Measurements from ENCODE around the gene RAET1G. TPM values are rescaled to one million over a fixed set of nuclear protein-coding genes. Genes with fewer than 3 reads are reported as not detected.
A peak's percentile ranks its signal among the peaks of the same experiment; 100 is the strongest.
"Not testable (repeated sequence)": the region's sequence is repeated elsewhere in the genome, so short reads cannot be mapped to it uniquely, and the experiment has no call there.

The RAET1G gene
- polyA plus RNA-seq, 1 experiment: 3.0 TPM

- no peak overlapping the region for H3K27ac ChIP-seq (ENCODE audit: low read depth, low read length)
Measured at GRCh38 chr6:149962461-149963211, 39.7 kb upstream of the RAET1G start.

GRCh38 chr6:149961728-149962425 lies 39.0 kb upstream of the RAET1G start:
- ChIA-PET CTCF (interaction anchor here (0.7 kb wide), 2 partner anchors 10 to 111 kb away, joined by 3 read pairs; no protein-coding TSS in a partner anchor), POLR2A (no interaction called here)
- 0 out of 2 replicates have a peak, but pooled peaks have one; percentile 15 for TF ChIP-seq CTCF (IDR thresholded peaks at IDR 0.05; ENCODE audit: low read depth, low read length)
- no peak for DNase-seq (ENCODE audit: low read depth, low spot score)
- Histone ChIP-seq H3K27ac (ENCODE audit: low read depth, low read length) (no peak overlapping the region), H3K27me3 (ENCODE audit: control insufficient read depth, insufficient read depth, low read length) (peaks cover 36% of the 10 kb centered on the region), H3K4me3 (ENCODE audit: low read depth, low read length) (no peak overlapping the region), H3K9me3 (ENCODE audit: control insufficient read depth, insufficient read depth, low read length) (no peaks in the 10 kb centered on the region; the same call in 1 of the 2 replicates)

More at GRCh38 chr6:149962461-149963211, 39.7 kb upstream of the RAET1G start:
- Histone ChIP-seq H3K27me3 (ENCODE audit: control insufficient read depth, insufficient read depth, low read length) (peaks cover 39% of the 10 kb centered on the region), H3K9me3 (ENCODE audit: control insufficient read depth, insufficient read depth, low read length) (no peaks in the 10 kb centered on the region; the same call in 1 of the 2 replicates), H3K4me3 (ENCODE audit: low read depth, low read length) (peak overlapping the region; percentile 64; the same call in 1 of the 2 replicates)
- ChIA-PET CTCF (no interaction called here), POLR2A (no interaction called here)
- no peak for DNase-seq (ENCODE audit: low read depth, low spot score)
- TF ChIP-seq CTCF (IDR thresholded peaks at IDR 0.05; ENCODE audit: low read depth, low read length): no peak

GRCh38 chr6:149960488-149960887 lies 37.6 kb upstream of the RAET1G start:
- Histone ChIP-seq H3K9me3 (ENCODE audit: control insufficient read depth, insufficient read depth, low read length) (no peaks in the 10 kb centered on the region; the same call in 1 of the 2 replicates), H3K27ac (ENCODE audit: low read depth, low read length) (no peak overlapping the region), H3K27me3 (ENCODE audit: control insufficient read depth, insufficient read depth, low read length) (peaks cover 42% of the 10 kb centered on the region), H3K4me3 (ENCODE audit: low read depth, low read length) (no peak overlapping the region)
- no peak for TF ChIP-seq CTCF (IDR thresholded peaks at IDR 0.05; ENCODE audit: low read depth, low read length)
- no peak for DNase-seq (ENCODE audit: low read depth, low spot score)
- ChIA-PET POLR2A (no interaction called here), CTCF (interaction anchor here (1.5 kb wide), 1 partner anchor 56 kb away, joined by 3 read pairs; no protein-coding TSS in a partner anchor)

- CTCF ChIA-PET: interaction anchor here (1.5 kb wide), 1 partner anchor 57 kb away, joined by 3 read pairs; no protein-coding TSS in a partner anchor
- H3K27ac ChIP-seq (ENCODE audit: low read depth, low read length); POLR2A ChIA-PET; DNase-seq (ENCODE audit: low read depth, low spot score); H3K9me3 ChIP-seq (ENCODE audit: control insufficient read depth, insufficient read depth, low read length); H3K4me3 ChIP-seq (ENCODE audit: low read depth, low read length): not testable (repeated sequence)
- H3K27me3 ChIP-seq (ENCODE audit: control insufficient read depth, insufficient read depth, low read length): peaks cover 40% of the 10 kb centered on the region
Measured at GRCh38 chr6:149959806-149960205, 36.9 kb upstream of the RAET1G start.

- not testable (repeated sequence) for DNase-seq (ENCODE audit: low read depth, low spot score)
Measured at GRCh38 chr6:149958124-149958523, 35.2 kb upstream of the RAET1G start.

GRCh38 chr6:149955654-149956317 lies 32.9 kb upstream of the RAET1G start:
- H3K4me3 ChIP-seq (ENCODE audit: low read depth, low read length); H3K27ac ChIP-seq (ENCODE audit: low read depth, low read length); H3K9me3 ChIP-seq (ENCODE audit: control insufficient read depth, insufficient read depth, low read length); DNase-seq (ENCODE audit: low read depth, low spot score); CTCF ChIA-PET; POLR2A ChIA-PET: not testable (repeated sequence)
- peaks cover 56% of the 10 kb centered on the region for H3K27me3 ChIP-seq (ENCODE audit: control insufficient read depth, insufficient read depth, low read length)

More at GRCh38 chr6:149958124-149958523, 35.2 kb upstream of the RAET1G start:
- POLR2A ChIA-PET; H3K4me3 ChIP-seq (ENCODE audit: low read depth, low read length); H3K27ac ChIP-seq (ENCODE audit: low read depth, low read length); H3K9me3 ChIP-seq (ENCODE audit: control insufficient read depth, insufficient read depth, low read length); CTCF ChIA-PET: not testable (repeated sequence)
- peaks cover 34% of the 10 kb centered on the region for H3K27me3 ChIP-seq (ENCODE audit: control insufficient read depth, insufficient read depth, low read length)

GRCh38 chr6:149954984-149955653 lies 32.2 kb upstream of the RAET1G start:
- H3K4me3 ChIP-seq (ENCODE audit: low read depth, low read length); POLR2A ChIA-PET; CTCF ChIA-PET; H3K27ac ChIP-seq (ENCODE audit: low read depth, low read length); DNase-seq (ENCODE audit: low read depth, low spot score); H3K9me3 ChIP-seq (ENCODE audit: control insufficient read depth, insufficient read depth, low read length): not testable (repeated sequence)
- H3K27me3 ChIP-seq (ENCODE audit: control insufficient read depth, insufficient read depth, low read length): peaks cover 55% of the 10 kb centered on the region

- H3K4me3 ChIP-seq (ENCODE audit: low read depth, low read length); POLR2A ChIA-PET; CTCF ChIA-PET; H3K9me3 ChIP-seq (ENCODE audit: control insufficient read depth, insufficient read depth, low read length); DNase-seq (ENCODE audit: low read depth, low spot score); H3K27ac ChIP-seq (ENCODE audit: low read depth, low read length): not testable (repeated sequence)
- peaks cover 55% of the 10 kb centered on the region for H3K27me3 ChIP-seq (ENCODE audit: control insufficient read depth, insufficient read depth, low read length)
Measured at GRCh38 chr6:149954328-149954983, 31.5 kb upstream of the RAET1G start.
